ENCODE results near the gene ALKBH7.
A peak's percentile ranks its signal among the peaks of the same experiment; 100 is the strongest.

The ALKBH7 gene

DNA sequence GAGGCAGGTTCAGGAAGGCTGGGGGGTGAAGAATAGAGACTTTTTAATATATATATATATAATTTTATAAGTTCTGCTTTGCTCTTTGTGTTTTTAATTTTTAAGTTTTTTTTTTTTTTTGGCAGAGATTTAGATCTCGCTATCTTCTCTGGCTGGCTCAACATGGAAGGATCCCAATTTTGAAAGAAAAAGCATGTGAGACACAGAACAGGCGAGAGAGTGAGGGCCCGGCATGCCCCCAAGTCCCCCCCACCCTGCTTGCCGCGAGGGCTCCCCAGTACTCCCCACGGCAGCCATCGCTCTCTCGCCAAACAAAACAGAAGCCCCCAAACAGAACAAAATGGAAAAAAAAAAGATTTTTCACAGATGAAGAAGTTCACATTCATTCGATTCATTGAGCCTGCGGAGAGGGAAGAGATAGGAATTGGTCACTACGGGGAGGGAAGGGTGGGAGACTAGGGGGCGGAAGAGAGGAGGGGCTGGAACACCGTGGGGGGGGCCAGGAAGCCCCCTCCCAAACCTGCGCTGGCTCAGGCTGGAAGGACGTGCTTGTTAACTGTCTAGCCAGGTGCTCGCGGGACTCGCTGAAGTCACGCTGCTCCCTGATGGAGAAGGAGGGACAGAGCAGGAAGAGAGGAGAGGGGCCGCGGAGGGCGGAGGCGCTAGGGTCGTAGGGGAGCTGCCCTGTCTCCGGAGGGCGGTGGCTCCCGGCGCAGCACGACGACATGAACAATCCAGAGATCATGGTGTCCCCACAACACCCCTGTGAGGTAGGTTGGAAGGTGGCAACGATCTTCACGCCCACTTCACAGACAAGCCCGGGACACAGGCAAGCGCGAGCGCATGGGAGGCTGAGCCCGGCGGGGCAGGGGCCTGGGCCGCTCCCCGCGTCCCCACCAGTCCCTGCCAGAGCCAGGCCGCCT is 41.4 kb downstream of the ALKBH7 start:
- H3K4me3 ChIP-seq (ENCODE audit: low read length), result no peak overlapping the region
- TF ChIP-seq, protein P1, sequence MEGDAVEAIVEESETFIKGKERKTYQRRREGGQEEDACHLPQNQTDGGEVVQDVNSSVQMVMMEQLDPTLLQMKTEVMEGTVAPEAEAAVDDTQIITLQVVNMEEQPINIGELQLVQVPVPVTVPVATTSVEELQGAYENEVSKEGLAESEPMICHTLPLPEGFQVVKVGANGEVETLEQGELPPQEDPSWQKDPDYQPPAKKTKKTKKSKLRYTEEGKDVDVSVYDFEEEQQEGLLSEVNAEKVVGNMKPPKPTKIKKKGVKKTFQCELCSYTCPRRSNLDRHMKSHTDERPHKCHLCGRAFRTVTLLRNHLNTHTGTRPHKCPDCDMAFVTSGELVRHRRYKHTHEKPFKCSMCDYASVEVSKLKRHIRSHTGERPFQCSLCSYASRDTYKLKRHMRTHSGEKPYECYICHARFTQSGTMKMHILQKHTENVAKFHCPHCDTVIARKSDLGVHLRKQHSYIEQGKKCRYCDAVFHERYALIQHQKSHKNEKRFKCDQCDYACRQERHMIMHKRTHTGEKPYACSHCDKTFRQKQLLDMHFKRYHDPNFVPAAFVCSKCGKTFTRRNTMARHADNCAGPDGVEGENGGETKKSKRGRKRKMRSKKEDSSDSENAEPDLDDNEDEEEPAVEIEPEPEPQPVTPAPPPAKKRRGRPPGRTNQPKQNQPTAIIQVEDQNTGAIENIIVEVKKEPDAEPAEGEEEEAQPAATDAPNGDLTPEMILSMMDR (conservative IDR thresholded peaks at IDR 0.05; ENCODE audit: low read length), result no peak
- no peak for DNase-seq (ENCODE audit: low read depth)

DNA sequence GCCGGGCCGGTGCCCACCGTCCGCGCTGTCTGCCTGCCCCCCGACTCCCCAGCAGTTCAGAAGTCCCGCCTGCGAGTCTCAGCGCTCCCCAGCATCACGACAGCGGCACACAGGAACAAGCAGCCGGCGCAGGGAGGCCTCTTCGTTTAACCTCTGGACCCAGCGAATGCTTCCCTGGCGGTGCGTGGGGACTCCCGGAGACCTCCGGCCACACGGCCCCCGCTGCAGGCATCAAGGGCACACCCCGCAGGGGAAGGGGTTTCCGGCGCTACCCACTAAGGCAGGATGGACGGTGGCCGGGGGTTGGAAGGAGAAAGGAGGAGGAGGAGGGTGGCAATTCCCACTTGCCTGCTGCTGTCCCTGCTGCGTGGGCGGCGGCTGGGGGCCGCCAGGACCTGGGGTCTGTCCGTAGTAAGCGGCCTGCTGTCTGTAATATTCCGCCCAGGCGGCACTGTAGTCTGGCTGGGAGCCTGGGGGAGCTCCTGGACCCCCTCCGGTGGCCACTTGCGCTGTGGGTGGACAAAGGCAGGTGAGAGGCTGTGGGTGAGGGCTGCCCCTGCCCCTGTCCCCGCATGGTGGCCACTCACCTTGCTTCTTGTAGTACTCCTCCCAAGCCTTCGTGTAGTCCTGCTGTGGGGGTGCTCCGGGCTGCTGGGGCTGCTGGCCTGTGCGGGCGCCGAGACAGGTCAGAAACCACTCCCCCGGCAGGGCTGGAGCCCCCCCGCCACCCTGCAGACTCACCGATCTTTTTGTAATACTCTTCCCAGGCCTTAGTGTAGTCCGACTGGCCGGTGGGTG is 42.4 kb downstream of the ALKBH7 start:
- no peak overlapping the region for H3K4me3 ChIP-seq (ENCODE audit: low read length)
- TF ChIP-seq, protein P1 (conservative IDR thresholded peaks at IDR 0.05; ENCODE audit: low read length), result no peak
- no peak for DNase-seq (ENCODE audit: low read depth)

DNA sequence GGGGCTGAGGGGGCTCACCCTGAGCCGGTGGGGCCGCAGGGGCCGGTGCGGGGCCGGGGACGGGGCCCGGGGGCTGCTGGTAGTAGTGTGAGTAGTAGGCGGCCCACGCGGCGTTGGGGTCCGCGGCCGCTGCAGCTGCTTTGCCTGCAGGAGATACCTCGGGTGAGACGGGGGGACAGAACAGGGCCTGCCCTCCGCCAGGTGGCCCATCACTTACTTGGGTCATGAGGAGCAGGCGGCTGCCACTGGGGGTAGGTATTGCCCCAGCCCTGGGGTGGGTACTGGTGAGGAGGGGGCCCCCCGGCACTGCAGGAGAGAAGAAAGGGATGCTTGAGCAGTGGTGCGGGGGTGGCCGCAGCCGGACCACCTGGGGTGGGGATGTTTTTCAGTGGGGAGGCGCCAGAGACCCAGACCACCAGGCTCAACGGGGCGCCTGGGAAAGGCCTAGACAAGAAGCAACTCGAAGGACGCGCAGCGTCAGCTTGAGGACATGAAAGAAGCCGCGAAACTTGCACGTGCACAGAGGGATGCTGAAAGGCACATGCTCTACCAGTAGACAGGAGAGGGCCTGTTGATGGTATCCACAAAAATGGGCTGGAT is 43.1 kb downstream of the ALKBH7 start:
- TF ChIP-seq, protein P1 (conservative IDR thresholded peaks at IDR 0.05; ENCODE audit: low read length), result no peak
- no peak overlapping the region for H3K4me3 ChIP-seq (ENCODE audit: low read length)
- DNase-seq (ENCODE audit: low read depth), result no peak

DNA sequence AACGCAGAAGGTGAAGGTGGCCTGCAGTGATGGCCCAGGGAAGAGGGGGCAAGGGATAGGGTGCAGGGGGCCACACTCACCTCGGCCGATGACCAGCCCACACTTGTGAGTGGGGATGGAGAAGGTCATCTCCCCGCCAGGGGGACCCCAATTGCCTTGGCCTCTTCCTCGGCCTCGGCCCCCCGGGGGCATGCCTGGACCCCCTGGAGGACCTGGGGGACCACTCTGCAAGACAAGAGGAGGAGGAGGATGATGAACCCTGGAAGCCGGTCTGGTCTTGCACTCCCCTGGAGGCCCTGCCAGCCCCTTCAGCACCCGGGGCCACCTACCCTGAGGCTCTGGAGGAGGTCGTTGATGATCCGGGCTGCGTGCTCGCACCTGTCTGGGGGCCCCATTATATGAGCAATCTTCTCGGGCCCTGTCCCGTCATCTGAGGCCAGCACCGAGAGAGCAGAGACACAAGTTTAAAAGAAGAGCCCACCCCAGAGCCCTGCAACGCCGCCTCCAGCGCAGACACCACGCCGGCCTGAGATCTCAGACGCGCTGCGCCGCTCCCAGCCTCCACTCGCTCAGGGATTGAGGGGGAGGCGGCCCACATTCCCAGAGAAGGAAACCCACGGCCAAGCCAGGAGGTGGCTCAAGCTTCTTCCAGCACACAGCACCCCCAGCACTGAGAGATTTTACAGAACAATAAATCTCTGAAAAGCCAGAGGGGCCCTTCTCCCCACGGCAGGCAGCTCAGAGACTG is 44.2 kb downstream of the ALKBH7 start:
- H3K4me3 ChIP-seq (ENCODE audit: low read length), result no peak overlapping the region
- no peak for DNase-seq (ENCODE audit: low read depth)

DNA sequence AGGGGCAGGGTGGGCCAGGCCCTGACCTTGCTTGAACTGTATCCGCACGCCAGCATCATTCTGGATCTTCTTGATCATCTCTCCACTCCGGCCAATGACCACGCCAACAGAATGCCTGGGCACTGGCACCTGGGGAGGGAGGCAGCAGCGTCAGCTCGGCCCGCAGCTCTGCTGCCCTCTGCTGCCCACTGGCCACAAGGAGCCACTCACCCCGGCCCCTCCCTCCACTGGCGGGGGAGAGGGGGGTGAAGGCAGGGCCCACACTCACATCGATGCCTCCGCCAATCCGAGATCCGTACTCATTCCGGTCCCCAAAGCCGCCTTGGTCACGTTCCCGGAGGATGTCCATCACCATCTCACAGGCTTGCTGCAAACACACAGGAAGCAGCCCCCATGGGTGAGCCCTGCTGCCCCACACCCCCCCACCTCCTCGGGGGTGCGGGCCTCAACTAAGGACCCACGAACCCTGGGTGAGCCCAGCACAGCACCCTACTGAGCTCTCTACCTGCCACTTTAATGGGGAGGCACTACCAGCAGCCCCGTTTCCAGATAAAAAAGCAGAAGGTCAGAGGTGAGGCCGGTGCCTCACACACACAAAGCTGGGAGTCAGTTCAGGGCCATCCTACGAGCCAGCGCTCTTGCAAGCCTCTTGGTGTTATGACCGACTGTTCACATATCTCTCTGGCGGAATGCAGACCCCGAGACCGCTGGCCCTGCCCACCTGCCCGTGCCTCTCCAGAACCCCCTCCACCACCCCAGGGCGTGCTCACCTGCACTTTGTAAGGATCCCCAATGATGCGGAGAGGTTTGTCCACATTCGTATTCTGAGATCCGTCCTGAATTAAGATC is 45.3 kb downstream of the ALKBH7 start:
- H3K4me3 ChIP-seq (ENCODE audit: low read length), result no peak overlapping the region
- peak; percentile 13 for DNase-seq (ENCODE audit: low read depth)
- TF ChIP-seq, protein P1 (conservative IDR thresholded peaks at IDR 0.05; ENCODE audit: low read length), result peak; percentile 38

More for the DNA sequence above, 44.2 kb downstream of the ALKBH7 start:
- TF ChIP-seq, protein P1 (conservative IDR thresholded peaks at IDR 0.05; ENCODE audit: low read length), result no peak

DNA sequence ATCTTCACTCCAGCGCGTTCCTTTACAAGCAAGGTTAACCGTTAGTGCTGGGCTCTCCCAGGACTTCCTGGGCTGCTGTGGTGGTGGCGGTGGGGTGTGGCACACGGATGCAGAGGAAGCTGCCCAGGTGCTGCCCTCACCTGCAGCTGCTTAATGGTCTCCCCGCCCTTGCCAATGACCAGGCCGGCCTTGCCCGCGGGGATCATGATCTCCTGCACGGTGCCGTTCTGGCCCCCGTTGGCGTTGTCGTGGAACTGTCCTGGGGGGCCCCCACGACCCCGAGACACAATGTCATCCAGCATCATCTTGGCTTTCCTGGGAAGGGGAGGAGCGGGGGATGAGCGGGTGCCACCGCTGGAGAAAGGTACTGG is 46.0 kb downstream of the ALKBH7 start:
- no peak overlapping the region for H3K4me3 ChIP-seq (ENCODE audit: low read length)
- DNase-seq (ENCODE audit: low read depth), result no peak
- TF ChIP-seq, protein P1 (conservative IDR thresholded peaks at IDR 0.05; ENCODE audit: low read length), result no peak

Data from AG10803 (cell line).